K562 (cell line): ENCODE results near the gene RAB5B. TPM values are rescaled to one million over a fixed set of nuclear protein-coding genes. Genes with fewer than 3 reads are reported as not detected.

Source experiments
- ATAC-seq: fragments of 200-7000 bp; cut with Tn5 transposase; 3 replicates; pipeline ENCODE4 v1.9.1; 2020; ENCODE audit warnings: moderate library complexity
- BruUV-seq: library from RNA; stranded (reverse); fragments of 400-500 nt; replicated peaks from 2 replicates; lab custom pipeline; 2021; lab: Mats Ljungman, UMichigan
- CTCF ChIA-PET: fragments of 300-600 bp; formaldehyde crosslinking; extraction: SDS; loops from one replicate; lab custom pipeline; 2021; ENCODE audit warnings: low intra/inter-chr PET ratio; lab: Yijun Ruan, JAX
- POLR2A ChIA-PET: fragments of 300-600, 350-650 bp; sonication (Branson Sonifier 250); formaldehyde crosslinking; extraction: SDS; loops from one replicate; lab custom pipeline; 2021; ENCODE audit warnings: antibody characterized with exemption, inconsistent platforms; lab: Yijun Ruan, JAX
- DNase-seq, 4 experiments: peaks; one replicate each; pipeline versions ENCODE4 v3.0.0 to v3.0.0-alpha.2; 2011 to 2018; ENCODE audit warnings: low spot score in 3 of 4, mixed read lengths in 3 of 4; ENCODE audit errors: extremely low read depth in 1 of 4
- FAIRE-seq: peaks from 2 replicates; lab custom pipeline; 2011; peaks lifted over from hg19 to GRCh38; lab: Jason Lieb, UNC
- H2AFZ ChIP-seq: 2 replicates; pipeline ENCODE4 v1.6.0; 2011; ENCODE audit warnings: low read depth, low read length, control low read depth, inconsistent platforms
- H3K27ac ChIP-seq: fragments of 200-600 bp; 3 replicates; pipeline ENCODE4 v1.8.0; 2011; ENCODE audit warnings: low read depth, mild to moderate bottlenecking, control low read depth, inconsistent platforms, low read length, moderate library complexity, mixed read lengths; ENCODE audit errors: extremely low read depth
- H3K27me3 ChIP-seq, 2 experiments: fragments of 300-600 bp in 1 of 2; 2 replicates in 1 of 2; 3 replicates in 1 of 2; pipeline versions ENCODE4 v1.6.0 to v1.8.0; 2011; ENCODE audit warnings: inconsistent platforms in 2 of 2, low read length in 2 of 2, mild to moderate bottlenecking in 1 of 2, mixed read lengths in 1 of 2, moderate library complexity in 1 of 2; ENCODE audit not compliant: control insufficient read depth in 2 of 2, insufficient read depth in 2 of 2
- H3K36me3 ChIP-seq: fragments of 300-600 bp; 3 replicates; pipeline ENCODE4 v1.8.0; 2011; ENCODE audit warnings: mild to moderate bottlenecking, low read length, inconsistent platforms; ENCODE audit not compliant: control insufficient read depth, insufficient read depth
- H3K4me1 ChIP-seq, 2 experiments: fragments of 200-600 bp in 1 of 2; replicated peaks in 1 of 2; 2 replicates in 1 of 2; 3 replicates in 1 of 2; pipeline versions ENCODE4 v1.5.1 to v1.8.0; 2011; ENCODE audit warnings: inconsistent platforms in 2 of 2, low read length in 2 of 2, mild to moderate bottlenecking in 1 of 2, mixed read lengths in 1 of 2, moderate library complexity in 1 of 2; ENCODE audit not compliant: control insufficient read depth in 2 of 2, insufficient read depth in 2 of 2
- H3K4me2 ChIP-seq: 2 replicates; pipeline ENCODE4 v1.6.1; 2011; ENCODE audit warnings: low read length, control low read depth, inconsistent platforms, mixed read lengths; ENCODE audit not compliant: insufficient read depth
- H3K4me3 ChIP-seq: fragments of 200-600 bp; sonication (generic), shearing (Covaris generic); 2 replicates; pipeline ENCODE4 v1.5.1; 2016; ENCODE audit warnings: control low read depth, inconsistent platforms
- H3K79me2 ChIP-seq: fragments of 200-600 bp; 3 replicates; pipeline ENCODE4 v1.8.0; 2011; ENCODE audit warnings: low read length, inconsistent platforms; ENCODE audit not compliant: control insufficient read depth, insufficient read depth
- H3K9ac ChIP-seq, 2 experiments: 2 replicates each; pipeline versions ENCODE4 v1.6.0 to v1.6.1; 2011; ENCODE audit warnings: low read depth in 2 of 2, low read length in 2 of 2, control low read depth in 1 of 2, inconsistent platforms in 1 of 2, mild to moderate bottlenecking in 1 of 2, mixed read lengths in 1 of 2; ENCODE audit not compliant: insufficient read depth in 1 of 2
- H3K9me1 ChIP-seq: one replicate; pipeline ENCODE4 v1.6.0; 2011; ENCODE audit warnings: inconsistent platforms, mild to moderate bottlenecking, low read length, moderate library complexity; ENCODE audit not compliant: control insufficient read depth, insufficient read depth
- H3K9me3 ChIP-seq: replicated peaks from 2 replicates; pipeline ENCODE4 v1.5.1; 2011; ENCODE audit warnings: low read depth, low read length, inconsistent platforms; ENCODE audit not compliant: control insufficient read depth, insufficient read depth
- H4K20me1 ChIP-seq: replicated peaks from 2 replicates; pipeline ENCODE4 v1.6.1; 2011; ENCODE audit warnings: low read length, inconsistent platforms, mixed read lengths; ENCODE audit not compliant: control insufficient read depth, insufficient read depth
- ATF7 ChIP-seq: fragments of 450-650 bp; IDR thresholded peaks from 2 replicates; pipeline ENCODE4 v1.7.1; 2014; ENCODE audit warnings: mild to moderate bottlenecking, moderate library complexity
- CEBPB ChIP-seq: fragments of 450-650 bp; IDR thresholded peaks from 2 replicates; pipeline ENCODE4 v1.6.1; 2016; ENCODE audit warnings: missing genetic modification characterization, missing compliant biosample characterization
- CEBPG ChIP-seq, 3 experiments: fragments of 200-800 bp in 1 of 3; sonication (Bioruptor generic) in 1 of 3; sonication (generic) in 1 of 3; formaldehyde crosslinking in 1 of 3; IDR thresholded peaks in 2 of 3; conservative IDR thresholded peaks in 1 of 3; 2 replicates each; pipeline versions ENCODE4 v1.6.1 to v1.8.0; 2016 to 2022; ENCODE audit warnings: missing compliant biosample characterization in 2 of 3, missing genetic modification characterization in 2 of 3, mild to moderate bottlenecking in 1 of 3, missing genetic modification reagents in 1 of 3
- CHD2 ChIP-seq: IDR thresholded peaks from 2 replicates; pipeline ENCODE4 v1.6.1; 2011; ENCODE audit warnings: low read depth, low read length
- FOXM1 ChIP-seq, 2 experiments: fragments of 450-650 bp in 1 of 2; sonication (generic) in 1 of 2; formaldehyde crosslinking in 1 of 2; IDR thresholded peaks; 2 replicates each; pipeline versions ENCODE4 v1.6.1 to v1.9.0; 2017 to 2022; ENCODE audit warnings: low read depth in 2 of 2, mild to moderate bottlenecking in 2 of 2, missing genetic modification reagents in 1 of 2, moderate library complexity in 1 of 2
- KLF1 ChIP-seq: fragments of 450-650 bp; IDR thresholded peaks from 2 replicates; pipeline ENCODE4 v1.6.1; 2016; ENCODE audit warnings: missing genetic modification characterization, missing compliant biosample characterization
- MAFG ChIP-seq: fragments of 450-650 bp; conservative IDR thresholded peaks from 2 replicates; pipeline ENCODE4 v1.6.1; 2016; ENCODE audit warnings: missing genetic modification characterization, missing compliant biosample characterization
- NR1H2 ChIP-seq: sonication (generic); formaldehyde crosslinking; IDR thresholded peaks from 2 replicates; pipeline ENCODE4 v1.4.0; 2020; ENCODE audit warnings: mild to moderate bottlenecking, missing genetic modification reagents
- RFX7 ChIP-seq: fragments of 250-450 bp; sonication (Bioruptor Pico); IDR thresholded peaks from 2 replicates; pipeline ENCODE4 v1.5.1; 2021; ENCODE audit warnings: mild to moderate bottlenecking
- SPI1 ChIP-seq: IDR thresholded peaks from 2 replicates; pipeline ENCODE4 v1.6.1; 2011; ENCODE audit warnings: low read depth, low read length, control low read depth, borderline replicate concordance
- TBP ChIP-seq: optimal IDR thresholded peaks from 2 replicates; pipeline ENCODE3; 2011; ENCODE audit warnings: low read depth, low read length, improper control_type of control experiment
- TFAM ChIP-seq: fragments of 250-450 bp; sonication (Bioruptor Pico); conservative IDR thresholded peaks from 2 replicates; pipeline ENCODE4 v1.5.0; 2021; ENCODE audit warnings: mild to moderate bottlenecking, moderate library complexity
- WHSC1 ChIP-seq: IDR thresholded peaks from one replicate; pipeline ENCODE4 v1.6.1; 2012; ENCODE audit warnings: low read length, control low read depth, inconsistent platforms
- ZNF143 ChIP-seq: sonication (generic); formaldehyde crosslinking; IDR thresholded peaks from 2 replicates; pipeline ENCODE4 v1.9.0; 2022; ENCODE audit warnings: mild to moderate bottlenecking, missing genetic modification reagents
- ZNF217 ChIP-seq: sonication (generic); formaldehyde crosslinking; IDR thresholded peaks from 2 replicates; pipeline ENCODE4 v1.8.0; 2022; ENCODE audit warnings: mild to moderate bottlenecking, missing genetic modification reagents
- ZNF785 ChIP-seq: fragments of 250-450 bp; sonication (Bioruptor Pico); IDR thresholded peaks from 2 replicates; pipeline ENCODE4 v1.4.0; 2020; ENCODE audit warnings: mild to moderate bottlenecking
- ZZZ3 ChIP-seq: fragments of 450-650 bp; IDR thresholded peaks from 2 replicates; pipeline ENCODE4 v1.6.1; 2016; ENCODE audit warnings: antibody characterized with exemption, mild to moderate bottlenecking, moderate library complexity
- WGBS: fragments of 100-300 bp; shearing (Covaris generic); methylation state at CpG from one replicate; pipeline ENCODE4 v1.1.6; 2016; ENCODE audit warnings: low coverage, mixed read lengths; ENCODE audit not compliant: insufficient coverage; ENCODE audit errors: missing lambda C conversion rate; 5-methylcytosine and 5-hydroxymethylcytosine counted together
- in situ Hi-C: fragments of 300-500 bp; cut with MboI; formaldehyde crosslinking; loops from 4 replicates; pipeline ENCODE4 v1.15.0; 2018; ENCODE audit warnings: inconsistent platforms, mixed read lengths
- intact Hi-C: fragments of 100-400 bp; cut with micrococcal nuclease; formaldehyde crosslinking; loops from 2 replicates; pipeline ENCODE4 v1.14.2; 2022
- polyA plus RNA-seq, 8 experiments: library from polyadenylated mRNA; depleted of rRNA in 4 of 8; stranded (reverse) in 5 of 8; unstranded in 3 of 8; fragments of >200 nt; fragmentation: Nextera tagmentation in 2 of 8; fragmentation: Illumina TruSeq in 1 of 8; extraction: Ambion mirVana in 2 of 8; extraction: Trizol in 1 of 8; gene quantifications; 2 replicates each; pipeline versions ENCODE4 v1.2.1 to v1.2.3, GENCODE V29; 2011 to 2014; ENCODE audit warnings: inconsistent platforms in 1 of 8, missing spikeins in 1 of 8
- total RNA-seq, 7 experiments: library from RNA; depleted of rRNA in 6 of 7; stranded (reverse); fragments of >200 nt in 6 of 7; fragmentation: Illumina TruSeq in 2 of 7; extraction: Trizol in 2 of 7; gene quantifications; 2 replicates each; pipeline versions ENCODE4 v1.2.1 to v1.2.3, GENCODE V29; 2011 to 2021; ENCODE audit warnings: low replicate concordance in 1 of 7
- TF ChIP-seq, protein P1 (sequence below): sonication (generic); formaldehyde crosslinking; IDR thresholded peaks from 2 replicates; pipeline ENCODE4 v1.5.0; 2020; ENCODE audit warnings: missing genetic modification reagents
- TF ChIP-seq, protein P2 (sequence below): fragments of 450-650 bp; IDR thresholded peaks from 2 replicates; pipeline ENCODE4 v1.6.1; 2017; ENCODE audit warnings: mild to moderate bottlenecking, moderate library complexity

Gene RAB5B
- total and polyA plus RNA-seq, 9 of the 15 experiments (the other 6 are each of a cell fraction or from before 2014, with no cell fraction given) = 6.8 to 73.8 (median 25.2) TPM

DNA sequence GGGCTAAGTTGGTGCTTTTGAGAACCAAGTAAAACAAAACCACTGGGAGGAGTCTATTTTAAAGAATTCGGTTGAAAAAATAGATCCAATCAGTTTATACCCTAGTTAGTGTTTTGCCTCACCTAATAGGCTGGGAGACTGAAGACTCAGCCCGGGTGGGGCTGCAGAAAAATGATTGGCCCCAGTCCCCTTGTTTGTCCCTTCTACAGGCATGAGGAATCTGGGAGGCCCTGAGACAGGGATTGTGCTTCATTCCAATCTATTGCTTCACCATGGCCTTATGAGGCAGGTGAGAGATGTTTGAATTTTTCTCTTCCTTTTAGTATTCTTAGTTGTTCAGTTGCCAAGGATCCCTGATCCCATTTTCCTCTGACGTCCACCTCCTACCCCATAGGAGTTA is 1.8 kb upstream of the RAB5B start:
- in situ Hi-C loops = no loop called here

More for the DNA sequence above, 1.8 kb upstream of the RAB5B start:
- no peaks in the 10 kb centered on the region for H3K27me3 ChIP-seq
- H3K4me3 ChIP-seq = no peak overlapping the region
- H3K27ac ChIP-seq = peak overlapping the region; percentile 88; the same call in 2 of the 3 replicates
- H2AFZ ChIP-seq = no peak overlapping the region
- H3K9me1 ChIP-seq = no peaks in the 10 kb centered on the region
- H3K79me2 ChIP-seq = peaks cover 54% of the 10 kb centered on the region
- TF ChIP-seq MAFG (tag) = no peak
- no peak for TF ChIP-seq RFX7 (CRISPR knock-in tag)
- TF ChIP-seq ATF7 = no peak
- no peak for TF ChIP-seq ZNF143 (CRISPR knock-in tag)
- TF ChIP-seq, protein P1, sequence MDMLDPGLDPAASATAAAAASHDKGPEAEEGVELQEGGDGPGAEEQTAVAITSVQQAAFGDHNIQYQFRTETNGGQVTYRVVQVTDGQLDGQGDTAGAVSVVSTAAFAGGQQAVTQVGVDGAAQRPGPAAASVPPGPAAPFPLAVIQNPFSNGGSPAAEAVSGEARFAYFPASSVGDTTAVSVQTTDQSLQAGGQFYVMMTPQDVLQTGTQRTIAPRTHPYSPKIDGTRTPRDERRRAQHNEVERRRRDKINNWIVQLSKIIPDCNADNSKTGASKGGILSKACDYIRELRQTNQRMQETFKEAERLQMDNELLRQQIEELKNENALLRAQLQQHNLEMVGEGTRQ (CRISPR knock-in tag) = no peak
- no peak for TF ChIP-seq TBP
- no peak for TF ChIP-seq NR1H2
- TF ChIP-seq FOXM1 (IDR thresholded peaks at IDR 0.05; ENCODE audit: low read depth) = 0 out of 2 replicates have a peak, but pooled peaks have one; percentile 48
- no peak for TF ChIP-seq FOXM1 (CRISPR knock-in tag; IDR thresholded peaks at IDR 0.05; ENCODE audit: low read depth)
- peak; percentile 56; the same call in 1 of the 2 replicates for TF ChIP-seq CEBPB (tag)
- no peak for TF ChIP-seq SPI1
- TF ChIP-seq CEBPG (CRISPR knock-in tag; IDR thresholded peaks at IDR 0.05) = no peak
- TF ChIP-seq CEBPG (tag; conservative IDR thresholded peaks at IDR 0.05 in 1 of 2, IDR thresholded peaks at IDR 0.05 in 1 of 2) = 0 out of 4 replicates have a peak, but pooled peaks of 1 of the 2 experiments have one; percentile 20
- TF ChIP-seq WHSC1 = no peak
- TF ChIP-seq CHD2 = no peak
- no peak for TF ChIP-seq TFAM
- TF ChIP-seq ZNF785 (CRISPR knock-in tag) = no peak
- no peak for TF ChIP-seq ZNF217
- TF ChIP-seq KLF1 = no peak
- no peak for TF ChIP-seq ZZZ3
- TF ChIP-seq, protein P2, sequence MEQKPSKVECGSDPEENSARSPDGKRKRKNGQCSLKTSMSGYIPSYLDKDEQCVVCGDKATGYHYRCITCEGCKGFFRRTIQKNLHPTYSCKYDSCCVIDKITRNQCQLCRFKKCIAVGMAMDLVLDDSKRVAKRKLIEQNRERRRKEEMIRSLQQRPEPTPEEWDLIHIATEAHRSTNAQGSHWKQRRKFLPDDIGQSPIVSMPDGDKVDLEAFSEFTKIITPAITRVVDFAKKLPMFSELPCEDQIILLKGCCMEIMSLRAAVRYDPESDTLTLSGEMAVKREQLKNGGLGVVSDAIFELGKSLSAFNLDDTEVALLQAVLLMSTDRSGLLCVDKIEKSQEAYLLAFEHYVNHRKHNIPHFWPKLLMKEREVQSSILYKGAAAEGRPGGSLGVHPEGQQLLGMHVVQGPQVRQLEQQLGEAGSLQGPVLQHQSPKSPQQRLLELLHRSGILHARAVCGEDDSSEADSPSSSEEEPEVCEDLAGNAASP = no peak
- TF ChIP-seq, all 486 proteins: peak for 3
- FAIRE-seq (peak; percentile 55), DNase-seq (peak in 2 of 4 experiments; percentile 41 to 48), ATAC-seq (no peak)
- Histone ChIP-seq H3K9ac (0 out of 4 replicates have a peak overlapping the region, but pooled peaks of 1 of the 2 experiments have one; percentile 81), H3K4me2 (peak overlapping the region; percentile 43), H3K36me3 (peaks cover 56% of the 10 kb centered on the region), H4K20me1 (no peaks in the 10 kb centered on the region), H3K4me1 (peaks cover 11 to 28% of the 10 kb centered on the region in 2 experiments), H3K9me3 (no peaks in the 10 kb centered on the region)
- CTCF ChIA-PET = no interaction called here
- intact Hi-C loops = loop anchor here (2.0 to 5.0 kb wide), 2 partner anchors 45 to 49 kb away; partner anchors contain the start of genes IKZF4 and PYM1
- POLR2A ChIA-PET = interaction anchor here (0.8 to 1.2 kb wide), 2 partner anchors 47 to 1717 kb away, joined by 3 read pairs; no protein-coding TSS in a partner anchor
- 7% methylated on average over 3 of the region's 3 CpGs for WGBS
- no TSS peak for BruUV-seq
